HG03097 (cell line): ENCODE results near the gene SLC29A1.
"Not testable (repeated sequence)": the region's sequence is repeated elsewhere in the genome, so short reads cannot be mapped to it uniquely, and the experiment has no call there.

Source experiments
- ATAC-seq: cut with Tn5 transposase; IDR thresholded peaks from one replicate; pipeline ENCODE4 v1.9.1; 2021; ENCODE audit not compliant: unreplicated experiment, low FRiP score

SLC29A1 gene

DNA sequence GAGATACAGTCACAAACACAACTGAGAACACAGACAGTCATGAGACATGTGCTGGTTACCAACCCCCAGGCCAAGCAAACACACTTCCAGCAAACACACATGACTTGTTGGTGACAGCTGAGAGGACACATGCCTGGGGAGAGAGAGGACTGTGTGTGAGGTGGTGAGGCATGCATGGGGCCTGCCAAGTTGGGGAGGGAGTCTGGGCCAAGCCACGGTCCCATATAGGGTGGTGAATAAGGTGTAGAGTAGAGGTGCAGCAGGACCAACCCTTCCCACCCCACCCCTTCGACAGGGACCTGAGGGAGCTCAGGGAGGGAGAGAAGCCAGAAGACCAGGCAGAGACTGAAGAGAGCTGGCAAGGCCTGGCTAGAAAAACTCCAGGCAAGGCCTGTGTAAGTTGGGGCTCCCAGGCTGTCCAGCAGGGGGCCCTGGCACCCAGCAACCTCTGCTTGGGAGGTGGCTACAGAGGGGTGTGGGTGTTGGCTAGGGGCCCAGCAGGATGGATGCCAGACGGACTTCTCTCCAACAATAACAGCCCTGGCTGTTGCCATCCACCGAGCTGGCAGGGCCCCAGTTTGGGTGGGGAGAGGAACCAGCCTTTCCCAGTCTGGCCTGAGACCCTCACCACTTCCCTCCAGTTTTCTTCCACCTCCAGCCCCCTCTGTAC lies 2.0 kb upstream of the SLC29A1 start:
- peak; percentile 32 for ATAC-seq

DNA sequence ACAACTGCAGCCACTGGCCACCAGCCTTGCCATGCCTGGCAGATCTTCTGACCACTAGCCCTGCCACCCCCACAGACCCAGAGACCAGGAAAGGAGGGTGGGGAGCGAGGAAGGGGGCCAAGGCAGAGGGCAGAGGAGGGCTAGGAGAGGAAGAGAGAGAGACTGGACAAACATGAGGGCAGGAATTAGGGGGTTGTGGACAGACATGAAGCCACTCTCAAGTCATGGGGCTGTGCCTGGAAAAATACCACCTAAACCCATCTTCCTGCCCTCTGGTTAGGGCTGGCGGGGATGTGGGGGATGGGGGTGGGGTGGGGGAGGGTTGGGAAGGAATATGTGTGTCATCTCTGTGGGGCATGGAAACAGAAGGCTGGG lies 1.4 kb upstream of the SLC29A1 start:
- no peak for ATAC-seq

DNA sequence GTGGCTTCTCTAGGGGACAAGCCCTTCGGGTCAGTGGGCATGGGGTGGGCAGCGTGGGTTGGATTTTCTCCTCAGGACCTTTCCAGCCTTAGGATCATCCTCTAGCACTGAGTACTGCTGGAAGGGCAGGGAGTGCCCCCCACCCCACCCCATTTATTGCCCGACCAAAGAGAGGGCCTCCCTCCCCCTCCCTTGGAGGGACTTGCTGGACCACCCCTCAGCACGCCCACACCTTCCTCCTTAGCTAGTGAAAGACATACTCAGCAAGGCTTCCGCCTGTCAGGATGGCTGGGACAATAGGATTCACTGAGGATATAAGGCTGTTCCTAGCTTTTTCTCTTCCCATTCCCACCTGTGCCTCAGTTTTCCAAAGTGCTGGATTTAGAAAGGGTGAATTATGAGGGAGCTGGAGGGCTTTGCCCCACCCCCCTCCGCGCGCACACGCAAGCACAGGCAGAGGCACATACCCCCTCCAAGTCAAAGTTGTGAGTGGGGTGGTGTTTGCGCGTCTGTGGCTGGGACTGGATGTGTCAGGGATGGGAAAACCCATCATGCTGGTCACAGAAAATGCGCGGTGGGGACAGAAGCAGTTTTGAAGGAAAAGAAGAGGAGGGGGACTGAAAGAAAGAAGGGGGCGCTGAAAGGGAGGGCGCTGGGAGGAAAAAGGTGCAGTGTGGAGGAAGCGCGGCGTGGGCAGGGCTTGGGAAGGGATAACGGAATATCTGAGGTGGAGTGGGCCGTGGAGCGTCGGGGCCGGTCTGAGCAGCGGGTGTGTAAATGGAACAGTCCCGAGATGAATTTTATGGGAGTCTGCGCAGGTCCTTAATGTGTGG lies 693 bp upstream of the SLC29A1 start:
- no peak for ATAC-seq

DNA sequence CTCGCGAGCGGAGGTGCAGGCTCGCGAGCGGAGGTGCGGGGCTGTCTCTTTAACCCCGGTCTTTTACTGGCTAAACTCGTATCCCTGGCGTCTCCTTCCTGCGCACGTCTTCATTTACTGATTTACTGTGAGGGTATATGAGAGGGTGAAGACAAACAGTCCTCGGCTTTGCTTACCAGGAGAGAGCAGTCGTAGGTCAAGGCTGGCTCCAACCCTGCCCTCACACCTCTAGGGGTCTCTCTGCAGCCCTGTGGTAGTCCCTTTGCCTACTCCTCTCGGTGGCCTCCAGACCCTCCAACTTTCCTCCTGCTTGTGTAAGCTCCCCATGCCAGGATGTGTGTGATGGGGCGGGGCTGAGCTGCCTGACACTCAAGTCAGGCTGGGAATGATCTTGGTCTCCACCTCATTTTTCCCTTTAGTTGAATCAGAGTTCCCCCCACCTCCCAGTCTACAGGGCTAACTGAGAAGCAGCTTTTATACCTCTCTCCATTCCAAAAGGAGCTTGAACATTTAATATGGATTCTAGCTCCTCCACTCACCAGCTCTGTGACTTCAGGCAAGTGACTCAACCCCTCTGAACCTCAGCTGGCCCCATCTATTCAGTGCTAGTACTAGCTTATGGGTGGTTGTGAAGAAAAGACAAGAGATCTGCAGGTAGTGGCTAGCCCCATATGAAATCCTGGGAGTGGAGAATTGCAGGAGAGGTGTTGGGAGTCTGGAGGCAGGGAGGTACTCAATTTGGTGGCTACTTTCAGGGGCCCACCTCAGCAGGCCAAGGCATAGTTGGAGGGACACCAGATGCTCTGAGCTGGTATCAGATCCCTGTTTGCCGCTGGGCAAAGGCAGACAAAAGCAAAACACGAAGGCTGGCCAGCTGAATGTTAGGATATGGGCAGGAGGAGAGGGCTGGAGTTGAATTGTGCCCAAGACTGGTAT lies 902 bp downstream of the SLC29A1 start:
- no peak for ATAC-seq

DNA sequence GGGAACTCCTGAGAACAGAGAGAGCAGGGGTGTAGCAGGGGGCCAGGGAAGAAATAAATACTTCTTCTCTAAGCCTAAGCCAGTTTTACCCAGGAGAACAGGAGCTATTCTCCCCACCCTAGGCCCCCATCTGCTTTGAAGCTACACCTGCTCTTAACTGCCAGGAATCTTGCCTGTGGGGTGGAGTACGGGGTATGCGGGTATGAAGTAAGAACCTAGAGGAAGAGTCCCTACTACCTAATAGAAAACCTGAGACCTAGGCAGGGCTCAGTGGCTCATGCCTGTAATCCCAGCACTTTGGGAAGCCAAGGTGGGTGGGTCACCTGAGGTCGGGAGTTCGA lies 1.5 kb downstream of the SLC29A1 start:
- ATAC-seq = no peak

DNA sequence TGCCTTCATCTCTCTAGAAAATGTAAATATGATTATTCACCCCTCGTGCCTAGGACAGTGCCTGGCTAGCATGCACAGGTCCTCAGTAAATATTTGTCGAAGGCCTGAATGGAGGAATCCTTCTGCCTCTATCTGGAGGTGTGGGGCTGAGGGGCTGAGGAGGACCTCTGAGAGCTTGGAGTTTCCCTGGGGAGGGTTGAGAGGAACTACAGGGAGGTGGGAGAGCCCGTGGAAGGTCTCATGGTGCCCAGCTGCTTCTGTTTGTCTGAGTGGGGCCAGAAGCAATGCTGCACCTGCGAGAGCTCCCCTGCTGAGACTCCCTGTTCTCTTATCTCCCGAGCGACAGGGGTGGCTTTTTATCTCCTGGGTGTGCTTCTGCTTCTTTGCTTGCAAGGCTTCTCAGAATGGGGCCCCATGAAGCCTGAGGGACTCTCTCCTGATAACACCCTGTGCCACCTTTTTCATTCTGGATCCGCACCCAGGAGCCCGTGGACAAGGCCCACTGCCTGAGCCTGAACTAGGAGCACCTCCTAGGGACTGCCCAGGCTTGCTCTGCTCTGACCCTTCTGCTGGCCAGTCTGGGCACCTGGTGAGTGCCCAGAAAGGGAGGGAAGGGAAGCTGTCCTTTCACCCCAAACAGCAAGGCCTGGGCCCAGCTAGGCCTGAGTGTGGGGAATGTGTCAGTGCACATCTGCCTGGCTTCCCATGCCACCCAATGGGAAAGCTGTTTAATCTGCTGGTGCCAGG lies 2.4 kb downstream of the SLC29A1 start:
- no peak for ATAC-seq

DNA sequence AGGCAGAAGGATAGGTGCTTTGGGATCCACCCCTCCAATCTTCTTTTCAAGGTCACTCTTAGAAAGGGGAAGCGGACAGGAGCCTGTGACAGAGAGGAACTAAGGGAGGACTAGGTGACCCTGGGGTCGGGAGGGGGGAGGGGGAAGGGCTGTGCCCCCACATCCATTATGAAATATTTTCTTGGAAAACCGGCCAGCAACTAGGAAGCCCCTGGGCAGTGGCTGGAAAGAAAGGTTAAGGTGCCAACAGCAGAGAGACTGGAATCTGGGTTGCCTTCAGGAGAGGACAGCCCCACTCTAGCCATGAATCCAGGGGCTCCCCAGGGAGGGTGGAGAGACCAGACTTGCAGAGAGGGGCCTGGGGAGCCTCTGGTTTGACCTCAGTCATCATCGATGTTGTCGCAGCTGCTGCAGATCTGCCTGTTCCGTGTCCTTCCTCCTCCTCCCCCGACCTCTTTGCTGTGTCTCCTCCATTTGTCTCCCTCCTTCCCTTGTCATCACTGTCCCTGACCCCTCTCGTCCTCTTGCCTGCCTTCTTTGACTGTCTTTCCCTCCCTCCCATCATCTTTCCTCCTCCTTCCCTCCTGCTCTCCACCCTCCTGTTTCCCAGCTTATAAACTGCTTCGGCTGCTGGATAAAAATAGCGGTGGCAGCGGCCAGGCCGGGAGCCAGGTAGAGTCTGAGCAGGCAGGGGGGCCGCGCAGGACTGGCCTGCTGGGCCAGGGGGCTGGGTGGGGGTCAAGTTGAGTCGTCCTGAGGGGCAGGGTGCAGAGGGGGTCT lies 3.2 kb downstream of the SLC29A1 start:
- no peak for ATAC-seq

DNA sequence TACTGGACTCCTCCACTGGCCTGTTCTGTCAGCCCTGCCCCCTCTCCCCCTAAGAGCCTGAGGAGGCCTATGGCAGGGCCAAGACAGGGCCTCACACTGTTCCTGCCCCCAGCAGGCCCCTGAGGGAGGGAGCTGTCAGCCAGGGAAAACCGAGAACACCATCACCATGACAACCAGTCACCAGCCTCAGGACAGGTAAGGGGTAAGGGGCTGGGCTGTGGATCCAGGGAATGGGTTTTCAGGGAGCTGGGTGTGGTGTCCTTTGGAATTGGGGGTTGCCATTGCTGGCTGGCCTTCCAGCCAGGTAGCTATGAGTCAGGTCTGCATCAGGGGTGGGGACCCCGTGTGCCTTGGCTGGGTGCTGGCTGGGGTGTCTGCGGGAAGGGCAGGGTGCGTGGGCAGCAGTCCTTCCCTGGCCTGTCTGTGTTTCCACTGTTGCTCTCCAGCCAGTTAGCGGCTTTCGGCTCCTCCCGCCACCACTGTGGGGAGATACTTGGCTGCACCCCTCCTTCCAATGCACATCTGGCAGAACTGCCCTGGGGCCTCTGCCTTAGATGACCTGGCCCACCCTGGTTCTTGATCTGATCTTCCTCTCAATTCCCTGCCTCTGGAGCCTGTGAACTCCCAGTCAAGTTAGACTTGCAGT lies 3.9 kb downstream of the SLC29A1 start:
- no peak for ATAC-seq

DNA sequence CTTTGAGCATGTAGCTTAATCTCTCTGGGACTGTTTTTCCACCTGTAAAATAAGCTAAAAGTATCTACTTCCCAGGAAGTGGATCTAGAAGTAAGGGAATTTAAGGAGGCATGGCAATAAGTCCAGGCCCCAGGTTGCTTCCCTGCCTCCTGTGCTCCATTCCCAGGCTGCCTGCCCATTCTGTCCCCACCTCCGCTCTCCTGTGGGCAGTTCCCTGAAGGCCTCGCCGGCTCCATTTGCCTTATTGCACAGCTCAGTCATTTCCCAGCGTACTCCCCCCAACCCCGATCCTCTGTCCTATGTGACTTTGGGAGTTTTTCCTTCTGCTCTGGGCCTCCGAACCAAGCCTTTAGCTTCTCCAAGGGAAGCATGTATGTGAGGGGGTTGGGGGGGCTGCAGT lies 4.6 kb downstream of the SLC29A1 start:
- ATAC-seq = no peak

DNA sequence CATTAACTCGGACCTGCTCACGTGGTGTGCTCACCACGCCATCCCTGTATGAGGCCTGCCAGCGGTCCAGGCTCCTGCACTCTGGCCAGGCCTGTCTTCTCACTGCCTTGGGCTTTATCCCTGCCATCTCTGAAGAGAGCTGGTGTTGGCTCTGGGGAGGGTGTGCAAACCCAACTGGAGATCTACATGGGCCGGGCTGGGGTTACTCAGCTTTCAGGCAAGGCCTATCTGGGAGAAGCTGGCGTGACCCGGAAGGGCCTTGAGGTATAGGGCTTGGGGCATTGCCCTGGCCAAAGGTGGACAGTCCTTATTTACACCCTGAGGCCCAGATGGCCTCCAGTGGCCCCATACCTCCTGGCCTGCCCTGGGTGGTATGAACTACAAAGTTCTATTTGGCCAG lies 5.0 kb downstream of the SLC29A1 start:
- no peak for ATAC-seq

DNA sequence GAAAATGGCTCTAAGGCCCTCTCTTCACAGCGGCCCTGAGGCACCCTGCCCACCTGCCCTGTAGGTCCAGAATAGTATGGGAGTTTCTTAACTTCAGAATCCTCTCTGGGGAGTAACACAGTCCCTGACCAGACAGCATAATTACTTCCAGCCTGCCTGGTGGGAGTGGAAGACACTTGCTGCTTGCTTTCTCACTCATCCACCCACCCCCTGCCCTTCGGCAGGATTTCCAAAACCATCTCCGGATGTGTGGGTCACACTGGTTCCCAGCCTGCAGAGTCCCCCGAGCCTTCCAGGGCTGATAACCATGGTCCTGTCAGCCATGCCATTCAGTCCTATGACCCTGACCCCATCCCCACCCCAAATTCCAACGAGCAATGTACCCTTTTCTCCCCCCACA lies 5.4 kb downstream of the SLC29A1 start:
- no peak for ATAC-seq

DNA sequence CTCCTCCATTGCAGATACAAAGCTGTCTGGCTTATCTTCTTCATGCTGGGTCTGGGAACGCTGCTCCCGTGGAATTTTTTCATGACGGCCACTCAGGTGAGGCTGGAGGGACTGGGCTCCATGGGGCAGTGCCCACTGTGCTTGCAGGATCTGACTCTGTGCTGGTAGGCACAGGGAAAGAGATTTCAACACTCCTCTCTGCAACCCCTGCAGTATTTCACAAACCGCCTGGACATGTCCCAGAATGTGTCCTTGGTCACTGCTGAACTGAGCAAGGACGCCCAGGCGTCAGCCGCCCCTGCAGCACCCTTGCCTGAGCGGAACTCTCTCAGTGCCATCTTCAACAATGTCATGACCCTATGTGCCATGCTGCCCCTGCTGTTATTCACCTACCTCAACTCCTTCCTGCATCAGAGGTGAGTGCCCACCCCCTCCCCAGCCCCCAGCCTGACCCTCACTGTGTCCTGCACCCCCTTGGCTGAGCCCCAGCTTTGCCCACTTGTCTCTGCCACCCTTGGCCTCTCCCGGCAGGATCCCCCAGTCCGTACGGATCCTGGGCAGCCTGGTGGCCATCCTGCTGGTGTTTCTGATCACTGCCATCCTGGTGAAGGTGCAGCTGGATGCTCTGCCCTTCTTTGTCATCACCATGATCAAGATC lies 6.1 kb downstream of the SLC29A1 start:
- ATAC-seq = no peak

DNA sequence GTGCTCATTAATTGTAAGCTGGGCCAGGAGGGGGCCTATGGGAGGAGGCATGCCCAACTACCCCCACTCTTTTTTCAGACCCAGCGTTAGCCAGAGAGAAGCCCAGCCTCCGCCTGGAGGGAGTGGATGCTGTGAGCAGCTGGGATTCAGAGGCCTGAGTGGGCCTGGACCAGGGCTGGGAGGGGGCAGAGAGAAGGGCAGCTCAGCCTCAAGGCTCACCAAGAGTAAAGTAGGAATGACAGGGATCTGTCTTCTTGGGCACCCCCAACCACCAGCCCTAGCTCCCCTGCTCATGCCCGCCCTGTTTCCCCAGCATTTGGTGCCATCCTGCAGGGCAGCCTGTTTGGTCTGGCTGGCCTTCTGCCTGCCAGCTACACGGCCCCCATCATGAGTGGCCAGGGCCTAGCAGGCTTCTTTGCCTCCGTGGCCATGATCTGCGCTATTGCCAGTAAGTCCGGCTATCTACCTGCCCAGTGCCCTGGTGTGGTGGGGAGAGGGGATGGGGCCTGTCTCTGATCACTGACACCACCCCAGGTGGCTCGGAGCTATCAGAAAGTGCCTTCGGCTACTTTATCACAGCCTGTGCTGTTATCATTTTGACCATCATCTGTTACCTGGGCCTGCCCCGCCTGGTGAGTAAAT lies 6.8 kb downstream of the SLC29A1 start:
- ATAC-seq = no peak

DNA sequence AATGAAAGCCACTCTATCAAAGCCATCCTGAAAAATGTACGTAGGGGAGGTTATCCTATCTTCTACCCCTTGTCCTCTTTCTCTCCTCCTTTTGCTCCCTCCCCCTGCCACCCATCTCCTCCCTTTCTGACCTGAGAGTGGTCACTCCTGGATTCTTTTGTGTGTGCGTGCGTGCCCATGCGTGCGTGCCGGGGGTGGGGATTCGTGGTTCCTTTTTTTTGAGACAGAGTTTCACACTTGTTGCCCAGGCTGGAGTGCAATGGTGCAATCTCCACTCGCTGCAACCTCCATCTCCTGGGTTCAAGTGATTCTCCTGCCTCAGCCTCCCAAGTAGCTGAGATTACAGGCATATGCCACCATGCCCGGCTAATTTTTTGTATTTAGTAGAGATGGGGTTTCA lies 8.0 kb downstream of the SLC29A1 start:
- not testable (repeated sequence) for ATAC-seq

DNA sequence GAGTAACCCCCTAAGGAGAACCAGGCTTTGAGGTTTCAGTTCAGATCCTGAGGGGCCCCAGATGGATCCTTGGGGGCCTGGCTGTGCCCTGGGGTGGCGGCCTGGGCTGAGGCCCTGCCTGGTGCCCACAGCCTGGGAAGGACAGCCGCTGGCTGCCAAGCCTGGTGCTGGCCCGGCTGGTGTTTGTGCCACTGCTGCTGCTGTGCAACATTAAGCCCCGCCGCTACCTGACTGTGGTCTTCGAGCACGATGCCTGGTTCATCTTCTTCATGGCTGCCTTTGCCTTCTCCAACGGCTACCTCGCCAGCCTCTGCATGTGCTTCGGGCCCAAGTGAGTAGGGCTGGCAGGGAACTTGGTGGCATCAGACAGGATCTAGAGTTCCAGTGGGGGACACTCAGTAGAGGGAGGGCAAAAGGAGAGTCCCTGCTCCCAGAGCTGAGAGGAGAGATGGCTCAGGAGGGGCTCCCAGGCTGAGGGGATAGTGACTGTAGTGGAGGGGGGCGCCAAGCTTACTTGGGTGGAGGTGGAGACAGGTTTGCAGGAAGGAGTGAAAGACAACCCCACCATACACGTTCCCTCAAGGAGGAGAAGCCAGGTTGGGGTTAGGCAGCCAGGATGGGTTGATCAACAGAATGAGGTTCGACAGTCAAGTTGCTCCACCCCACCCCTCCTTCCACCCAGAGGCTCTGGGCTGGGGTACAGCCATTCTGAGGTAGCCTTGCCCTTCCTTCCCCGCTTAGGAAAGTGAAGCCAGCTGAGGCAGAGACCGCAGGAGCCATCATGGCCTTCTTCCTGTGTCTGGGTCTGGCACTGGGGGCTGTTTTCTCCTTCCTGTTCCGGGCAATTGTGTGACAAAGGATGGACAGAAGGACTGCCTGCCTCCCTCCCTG lies 9.5 kb downstream of the SLC29A1 start:
- ATAC-seq = no peak

DNA sequence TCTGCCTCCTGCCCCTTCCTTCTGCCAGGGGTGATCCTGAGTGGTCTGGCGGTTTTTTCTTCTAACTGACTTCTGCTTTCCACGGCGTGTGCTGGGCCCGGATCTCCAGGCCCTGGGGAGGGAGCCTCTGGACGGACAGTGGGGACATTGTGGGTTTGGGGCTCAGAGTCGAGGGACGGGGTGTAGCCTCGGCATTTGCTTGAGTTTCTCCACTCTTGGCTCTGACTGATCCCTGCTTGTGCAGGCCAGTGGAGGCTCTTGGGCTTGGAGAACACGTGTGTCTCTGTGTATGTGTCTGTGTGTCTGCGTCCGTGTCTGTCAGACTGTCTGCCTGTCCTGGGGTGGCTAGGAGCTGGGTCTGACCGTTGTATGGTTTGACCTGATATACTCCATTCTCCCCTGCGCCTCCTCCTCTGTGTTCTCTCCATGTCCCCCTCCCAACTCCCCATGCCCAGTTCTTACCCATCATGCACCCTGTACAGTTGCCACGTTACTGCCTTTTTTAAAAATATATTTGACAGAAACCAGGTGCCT lies 10.2 kb downstream of the SLC29A1 start:
- no peak for ATAC-seq
